Hypothalamus (tissue), 51 donors: Measurements from ENCODE around the gene GLOD4.

ENCODE experiments used
- DNase-seq, 51 donors: peaks; one replicate each; lab custom pipeline; 2025; lab: John Stamatoyannopoulos, UW

Gene GLOD4

DNA sequence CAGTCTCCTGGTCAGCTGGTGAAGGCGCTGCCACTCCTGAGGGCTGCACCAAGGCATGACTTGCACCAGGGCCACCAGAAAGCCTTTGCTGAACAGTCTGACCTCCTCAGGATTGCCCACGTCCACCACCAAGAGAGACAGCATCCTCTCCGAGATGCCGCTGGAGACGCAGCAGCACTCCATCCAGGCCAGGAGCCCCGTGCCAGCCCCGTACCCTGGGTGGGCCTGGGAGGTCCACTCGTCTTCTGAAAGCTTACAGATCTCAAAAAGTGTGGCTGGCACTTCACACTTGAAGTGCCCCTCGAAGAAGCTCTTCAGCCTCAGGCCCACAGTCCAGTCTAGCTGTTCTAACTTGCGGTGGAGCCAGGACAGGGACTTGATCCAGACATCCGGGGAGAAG, 36.7 kb downstream of the GLOD4 start:
- no peak for DNase-seq

DNA sequence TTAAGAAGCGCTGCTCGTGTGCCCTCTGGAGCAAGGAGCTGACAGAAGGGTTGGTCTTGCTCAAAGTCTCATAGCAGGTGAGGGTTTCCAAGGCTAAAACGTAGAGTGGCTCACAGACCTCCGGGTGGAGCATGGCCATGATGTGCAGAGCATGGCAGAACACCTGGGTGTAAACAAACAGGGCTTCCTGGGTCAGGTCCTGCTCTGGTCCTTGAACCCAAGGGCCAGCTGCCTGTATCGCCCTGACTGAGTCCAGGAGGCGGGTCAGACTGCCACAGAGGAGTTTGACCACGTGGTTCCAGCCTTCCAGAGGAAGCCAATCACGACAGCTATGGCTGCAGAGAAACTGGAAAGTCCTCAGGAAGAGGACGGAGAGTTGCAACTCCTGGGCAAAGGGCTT, 37.1 kb downstream of the GLOD4 start:
- no peak for DNase-seq

DNA sequence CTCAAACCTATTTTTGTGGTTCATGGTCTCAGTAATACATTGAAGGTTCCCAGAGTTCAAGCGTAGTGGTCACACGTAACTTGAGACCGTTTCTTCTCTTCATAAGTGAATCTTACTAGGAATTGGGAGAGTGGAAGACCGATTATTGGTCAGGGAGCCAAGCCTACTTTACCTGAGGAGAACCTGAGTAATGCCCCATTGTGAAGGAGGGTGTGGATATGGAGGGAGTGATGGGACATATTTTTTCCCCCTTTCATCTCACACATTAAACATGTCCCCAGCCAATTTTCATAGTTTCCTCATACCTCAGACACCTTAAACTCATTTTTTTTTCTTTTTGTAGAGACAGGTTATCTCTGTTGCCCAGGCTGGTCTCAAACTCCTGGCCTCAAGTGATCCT, 38.9 kb downstream of the GLOD4 start:
- no peak for DNase-seq

DNA sequence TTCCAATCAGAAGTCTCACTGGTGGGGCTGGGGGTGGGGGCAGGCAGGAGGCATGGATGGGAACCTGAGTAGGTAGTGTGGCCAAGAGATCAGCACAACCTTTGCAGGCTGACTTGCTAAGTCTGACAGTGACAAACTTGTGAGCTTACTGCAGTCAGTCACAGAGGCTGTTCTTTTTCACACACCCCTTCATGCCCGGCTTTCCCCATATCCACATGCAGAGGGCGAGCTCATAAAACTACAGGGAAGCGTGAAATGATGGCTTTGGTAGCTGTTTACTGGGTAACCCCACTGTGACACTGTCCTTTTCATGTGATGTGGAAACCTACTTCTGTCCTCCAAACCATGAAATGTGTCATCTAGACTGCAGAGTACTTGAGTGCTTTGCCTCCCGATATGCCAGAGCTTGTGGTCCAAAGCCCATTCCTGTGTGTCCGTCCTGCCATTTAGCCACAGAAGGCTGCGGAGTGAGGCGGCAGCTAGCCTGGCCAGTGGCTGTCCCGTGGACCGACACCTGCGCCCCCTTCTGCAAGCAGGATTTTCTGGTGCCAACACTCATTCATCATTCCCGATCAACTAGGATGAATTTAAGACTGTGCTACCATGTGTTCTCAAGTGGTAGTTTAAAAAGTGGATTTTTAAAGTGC, 39.8 kb downstream of the GLOD4 start:
- DNase-seq: no peak

DNA sequence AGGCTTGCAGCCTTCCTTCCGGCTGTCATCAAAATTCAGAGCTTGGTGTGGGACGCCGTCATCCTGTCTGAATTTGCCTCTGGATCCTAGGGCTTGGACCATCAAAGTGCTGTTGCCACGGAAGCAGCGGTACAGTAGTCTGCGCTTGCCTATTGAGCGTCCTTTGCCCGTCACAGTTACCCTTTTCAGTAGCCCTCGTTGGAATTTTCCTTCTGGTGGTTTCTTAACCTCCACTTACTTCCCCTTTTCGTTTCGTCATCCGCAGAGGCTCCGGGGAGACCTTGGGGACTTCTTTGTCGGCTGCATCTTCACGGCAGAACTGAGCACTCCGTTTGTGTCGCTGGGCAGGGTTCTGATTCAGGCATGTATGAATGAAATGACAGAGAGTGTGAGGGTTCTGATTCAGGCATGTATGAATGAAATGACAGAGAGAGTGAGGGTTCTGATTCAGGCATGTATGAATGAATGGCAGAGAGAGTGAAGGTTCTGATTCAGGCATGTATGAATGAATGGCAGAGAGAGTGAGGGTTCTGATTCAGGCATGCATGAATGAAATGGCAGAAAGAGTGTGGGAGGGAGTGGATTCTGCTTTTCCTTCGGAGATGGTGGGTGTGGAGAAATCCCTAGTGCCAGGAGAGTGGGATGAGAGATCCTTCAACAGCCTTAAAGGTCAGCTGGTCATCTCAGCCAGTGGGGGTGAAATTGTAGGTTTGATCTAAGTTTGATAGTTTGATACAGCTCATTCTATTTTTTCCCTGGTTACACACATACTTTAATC, 41.7 kb downstream of the GLOD4 start:
- DNase-seq: peak in 6 of 51 donors; percentile 1 to 59 (median 12)

DNA sequence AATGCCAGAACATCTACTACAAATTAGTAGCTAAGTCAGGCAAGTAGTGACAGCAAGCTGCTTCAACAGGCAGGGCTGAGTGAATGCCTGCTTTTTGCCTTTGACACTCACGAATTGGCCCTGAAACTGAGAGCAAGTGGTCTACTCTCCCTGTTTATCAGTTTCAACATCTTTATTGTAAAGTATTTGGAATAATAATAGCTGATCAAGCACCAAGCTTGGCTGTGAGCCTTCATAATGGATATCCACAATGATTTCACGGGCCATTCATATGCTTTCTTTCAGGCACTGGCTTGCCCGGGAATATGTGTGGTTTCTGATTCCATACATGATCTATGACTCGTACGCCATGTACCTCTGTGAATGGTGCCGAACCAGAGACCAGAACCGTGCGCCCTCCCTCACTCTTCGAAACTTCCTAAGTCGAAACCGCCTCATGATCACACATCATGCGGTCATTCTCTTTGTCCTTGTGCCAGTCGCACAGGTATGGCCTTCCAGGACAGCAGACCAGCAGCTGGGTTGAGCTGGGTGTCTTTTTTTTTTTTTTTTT, 44.4 kb downstream of the GLOD4 start:
- DNase-seq: no peak

DNA sequence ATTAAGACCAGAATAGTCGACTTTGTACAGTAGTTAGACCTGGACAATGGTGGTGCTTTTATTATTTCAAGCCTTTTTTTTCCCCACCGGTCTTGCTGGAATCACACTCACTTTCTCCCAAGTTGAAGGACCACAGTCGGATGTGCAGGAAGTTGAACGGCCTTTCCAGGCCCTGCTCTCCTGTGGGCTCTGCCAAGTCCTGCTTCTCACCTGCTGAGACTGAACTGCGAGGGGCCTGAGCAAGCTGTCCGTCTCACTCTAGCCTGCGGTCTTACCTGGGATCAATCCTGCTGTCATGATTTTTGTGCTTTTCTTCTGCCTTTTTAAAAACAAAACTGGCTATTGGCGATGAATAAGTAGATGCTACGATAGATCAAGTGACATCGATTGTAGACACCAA, 48.3 kb downstream of the GLOD4 start:
- DNase-seq: no peak

DNA sequence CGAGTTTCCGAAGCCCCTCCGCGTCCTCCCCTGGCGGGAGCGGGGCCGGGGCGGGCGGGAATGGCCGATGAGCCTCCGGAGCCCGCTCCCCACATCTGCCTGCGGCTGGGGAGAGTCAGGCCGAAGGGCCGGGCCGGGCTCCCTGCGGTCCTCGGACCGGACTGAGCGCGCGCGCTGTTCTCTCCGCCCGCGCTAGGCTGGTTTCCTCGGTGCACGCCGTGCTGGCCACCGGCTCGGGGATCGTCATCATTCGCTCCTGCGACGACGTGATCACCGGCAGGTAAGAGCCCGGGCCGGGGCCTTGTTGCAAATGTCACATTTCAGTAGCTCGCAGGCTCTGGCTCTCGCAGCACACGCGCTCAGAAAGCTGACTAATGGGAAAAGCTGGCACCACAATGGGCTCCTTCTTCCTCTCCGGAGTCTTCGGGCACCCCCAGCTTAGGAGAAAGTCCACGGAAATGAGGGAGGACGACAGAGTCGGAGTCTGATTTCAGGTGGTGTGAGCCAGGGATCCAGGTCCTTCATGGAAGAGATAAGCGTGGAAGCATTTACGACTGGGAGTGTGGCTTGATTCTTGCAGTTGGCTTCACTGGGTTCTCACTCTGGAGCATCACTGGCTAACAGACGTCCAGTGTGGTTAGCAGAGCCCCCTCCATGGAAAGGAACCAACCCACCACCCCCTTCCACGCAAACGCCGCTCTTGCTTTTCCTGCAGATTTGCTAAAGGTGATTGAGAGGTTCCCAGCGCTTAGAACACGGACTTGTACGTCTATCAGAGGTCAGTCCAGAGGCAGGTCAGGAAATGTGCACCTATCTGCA, 49.0 kb downstream of the GLOD4 start:
- peak in 21 of 51 donors; percentile 10 to 51 (median 26) for DNase-seq

DNA sequence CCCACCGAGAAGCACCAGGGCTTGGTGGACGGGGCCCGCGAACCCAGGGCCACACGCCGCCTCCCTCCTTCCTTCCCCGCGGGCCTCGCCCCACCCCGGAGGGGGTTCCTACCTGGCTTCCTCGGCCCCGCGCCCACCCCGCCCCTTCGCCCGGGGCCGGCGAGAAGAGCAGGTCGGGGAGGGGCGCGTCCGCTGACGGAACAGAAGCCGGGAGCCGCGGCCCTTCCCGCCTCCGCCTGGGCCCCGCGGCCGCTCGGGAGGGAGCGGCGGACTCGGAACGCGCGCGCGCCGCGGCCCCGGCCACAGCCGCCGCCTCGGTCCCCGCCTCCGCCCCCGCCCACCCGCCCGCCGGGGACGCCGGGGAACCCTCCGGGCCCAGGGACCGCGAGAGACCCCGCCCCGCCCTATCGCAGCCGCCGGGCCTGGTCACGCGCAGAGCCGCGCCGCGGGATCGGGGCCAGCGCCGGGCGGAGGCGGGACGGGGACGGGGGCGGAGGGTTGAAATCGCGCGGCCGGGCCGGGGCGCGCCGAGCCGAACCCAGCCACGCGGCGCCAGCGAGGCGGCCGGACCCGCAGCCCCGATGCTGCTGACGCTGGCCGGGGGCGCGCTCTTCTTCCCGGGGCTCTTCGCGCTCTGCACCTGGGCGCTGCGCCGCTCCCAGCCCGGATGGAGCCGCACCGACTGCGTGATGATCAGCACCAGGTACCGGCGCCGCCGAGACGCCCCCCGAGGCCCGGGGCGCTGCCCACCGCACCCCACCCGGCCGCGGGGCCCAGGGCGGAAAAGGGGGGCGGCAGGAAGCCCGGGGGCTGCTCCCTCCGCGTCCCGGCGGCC, 49.8 kb downstream of the GLOD4 start, which contains the start of gene TLCD3A:
Gene TLCD3A (plus strand): TSS at position 530 of the 835 bp plus-strand sequence. CDS start 52 bp downstream, at position 582.
- peak in 39 of 51 donors; percentile 8 to 78 (median 44) for DNase-seq

DNA sequence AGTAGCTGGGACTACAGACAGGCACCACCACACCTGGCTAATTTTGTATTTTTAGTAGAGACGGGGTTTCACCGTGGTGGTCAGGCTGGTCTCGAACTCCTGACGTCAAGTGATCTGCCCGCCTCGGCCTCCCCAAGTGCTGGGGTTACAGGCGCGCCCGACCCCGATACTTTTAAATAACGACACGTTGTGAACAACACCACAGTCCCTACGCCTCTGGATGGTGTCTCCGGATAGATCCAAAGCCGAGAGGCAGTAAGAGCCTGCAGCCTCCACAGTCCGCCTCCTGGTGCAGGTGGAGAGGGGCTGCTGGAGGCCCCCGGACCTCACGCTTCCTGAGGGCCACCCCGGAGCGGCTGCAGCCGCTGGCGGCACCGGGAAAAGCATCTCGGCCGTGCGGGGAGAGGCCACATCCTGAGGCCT, 50.4 kb downstream of the GLOD4 start:
- peak in 3 of 51 donors; percentile 32 to 48 (median 44) for DNase-seq

DNA sequence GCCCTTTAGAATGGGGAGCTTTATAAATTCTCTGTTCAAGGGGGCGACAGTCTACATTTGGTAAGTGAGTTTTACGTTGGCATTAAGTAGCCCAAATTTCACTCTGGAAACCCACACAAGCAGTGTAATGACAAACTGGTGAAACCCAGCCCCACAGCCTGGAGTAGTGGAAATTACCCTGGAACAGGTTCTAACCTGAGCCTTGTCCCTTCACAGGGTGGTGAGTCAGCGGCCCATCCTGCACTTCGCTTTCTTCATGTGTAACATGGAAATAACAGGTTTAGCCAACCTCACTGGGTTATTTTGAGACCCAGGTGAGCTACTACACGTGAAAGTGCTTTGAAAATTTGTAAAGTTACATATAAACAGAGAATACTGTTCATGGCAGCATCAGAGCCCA, 53.2 kb downstream of the GLOD4 start:
- no peak for DNase-seq

DNA sequence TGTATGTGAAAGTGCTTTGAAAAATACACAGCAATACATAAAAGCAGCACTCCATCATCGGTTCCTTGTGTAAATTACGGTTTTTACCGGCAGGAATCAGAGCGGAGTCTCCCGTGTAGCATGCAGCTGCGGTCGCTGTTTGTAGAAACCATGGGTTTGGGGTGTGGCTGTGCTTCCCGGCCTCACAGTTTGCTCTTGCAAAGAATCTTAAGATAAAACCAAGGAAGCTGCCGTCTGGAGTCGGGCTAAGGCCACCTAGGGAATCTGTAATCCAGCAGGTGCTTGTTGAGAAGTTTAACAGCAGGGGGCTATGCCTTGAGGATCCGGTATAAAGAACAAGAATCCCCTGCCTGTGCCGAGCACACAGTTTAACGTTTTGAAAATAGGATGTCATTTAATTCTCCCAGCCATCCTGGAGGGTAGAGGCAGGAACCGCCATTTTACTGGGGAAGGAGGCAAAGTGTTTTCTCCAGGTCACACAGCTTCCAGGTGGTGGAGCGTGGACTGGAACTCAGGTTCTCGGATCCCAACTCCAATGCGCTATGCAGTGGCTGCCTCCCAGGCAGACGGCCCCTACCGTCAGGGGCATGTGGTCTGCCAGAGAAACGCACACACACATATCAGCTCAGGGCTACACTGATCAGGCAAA, 55.7 kb downstream of the GLOD4 start:
- no peak for DNase-seq

DNA sequence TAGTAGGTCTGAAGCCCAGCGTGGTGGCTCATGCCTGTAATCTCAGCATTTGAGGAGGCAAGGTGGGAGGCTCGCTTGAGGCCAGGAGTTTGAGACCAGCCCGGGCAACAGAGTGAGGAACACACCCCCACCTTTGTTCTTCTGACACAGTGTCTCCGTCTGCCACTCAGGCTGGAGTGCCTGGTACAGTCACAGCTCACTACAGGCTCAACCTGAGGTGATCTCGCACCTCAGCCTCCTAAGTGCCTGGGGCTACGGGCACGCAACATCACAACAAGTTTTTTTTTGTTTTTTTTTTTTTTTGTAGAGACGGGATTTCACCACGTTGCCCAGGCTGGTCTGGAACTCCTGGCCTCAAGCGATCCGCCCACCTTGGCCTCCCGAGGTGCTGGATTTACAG, 56.3 kb downstream of the GLOD4 start:
- DNase-seq: no peak

DNA sequence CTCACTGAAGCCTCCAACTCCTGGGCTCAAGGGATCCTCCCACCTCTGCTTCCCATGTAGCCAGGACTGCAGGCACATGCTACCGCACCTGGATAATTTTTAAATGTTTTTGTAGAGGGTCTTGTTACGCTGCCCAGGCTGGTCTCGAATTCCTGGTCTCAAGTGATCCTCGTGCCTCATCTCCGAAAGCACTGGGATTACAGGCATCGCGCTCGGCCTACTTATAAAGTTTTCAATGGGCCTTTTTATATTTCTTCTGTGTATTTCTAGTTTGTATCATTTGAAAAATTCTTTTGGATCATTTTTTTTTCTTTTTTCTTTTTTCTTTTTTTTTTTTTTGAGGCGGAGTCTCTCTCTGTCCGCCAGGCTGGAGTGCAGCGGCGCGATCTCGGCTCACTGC, 57.0 kb downstream of the GLOD4 start:
- DNase-seq: no peak

DNA sequence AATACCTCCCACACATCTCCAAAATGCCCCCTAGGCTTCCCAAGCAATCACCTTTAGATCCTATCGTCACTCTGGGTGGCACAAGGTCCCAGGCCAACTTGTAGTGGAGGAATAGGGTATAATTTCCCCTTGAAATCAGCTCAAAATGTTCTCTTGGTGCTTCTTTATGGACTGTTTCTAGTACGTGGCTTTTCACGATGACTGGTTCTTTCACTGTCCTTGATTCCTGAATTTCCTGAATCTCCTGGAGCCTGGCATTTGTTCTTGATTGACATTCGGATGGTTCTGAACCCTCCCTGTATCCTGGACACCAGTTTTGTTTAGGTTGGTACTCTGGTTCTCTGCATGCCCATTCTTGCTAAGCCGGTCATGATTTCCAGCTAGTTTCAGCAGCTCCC, 60.5 kb downstream of the GLOD4 start:
- DNase-seq: no peak

DNA sequence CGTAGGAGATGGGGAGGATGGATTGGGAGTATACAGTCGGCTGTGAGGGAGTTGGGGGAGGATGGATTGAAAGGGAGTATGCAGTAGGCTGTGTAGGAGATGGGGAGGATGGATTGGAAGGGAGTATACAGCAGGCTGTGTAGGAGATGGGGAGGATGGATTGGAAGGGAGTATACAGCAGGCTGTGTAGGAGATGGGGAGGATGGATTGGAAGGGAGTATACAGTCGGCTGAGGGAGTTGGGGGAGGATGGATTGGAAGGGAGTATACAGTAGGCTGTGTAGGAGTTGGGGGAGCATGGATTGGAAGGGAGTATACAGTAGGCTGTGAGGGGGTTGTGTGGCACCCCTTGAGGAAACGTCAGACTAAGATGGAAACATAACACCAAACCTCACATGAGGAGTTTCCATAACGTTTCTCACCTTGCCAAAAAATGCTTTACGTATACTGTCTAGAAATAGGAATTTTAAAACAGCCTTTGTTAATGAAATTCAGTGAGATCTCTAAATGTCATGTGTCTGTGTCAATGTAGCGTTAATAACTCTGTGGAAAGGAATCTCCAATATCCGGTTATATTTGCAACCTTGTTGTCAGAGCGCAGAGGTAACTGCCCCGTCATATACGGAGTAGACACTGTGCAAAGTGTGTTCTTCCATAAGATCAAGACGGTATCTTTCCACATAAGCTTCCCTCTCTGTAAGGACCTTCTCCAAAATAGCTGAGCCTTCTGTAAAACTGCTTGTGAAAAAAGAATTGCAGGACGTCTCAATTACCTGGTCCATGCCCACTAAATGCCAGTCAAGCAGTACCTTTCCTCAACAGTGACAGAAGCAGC, 61.2 kb downstream of the GLOD4 start:
- no peak for DNase-seq

DNA sequence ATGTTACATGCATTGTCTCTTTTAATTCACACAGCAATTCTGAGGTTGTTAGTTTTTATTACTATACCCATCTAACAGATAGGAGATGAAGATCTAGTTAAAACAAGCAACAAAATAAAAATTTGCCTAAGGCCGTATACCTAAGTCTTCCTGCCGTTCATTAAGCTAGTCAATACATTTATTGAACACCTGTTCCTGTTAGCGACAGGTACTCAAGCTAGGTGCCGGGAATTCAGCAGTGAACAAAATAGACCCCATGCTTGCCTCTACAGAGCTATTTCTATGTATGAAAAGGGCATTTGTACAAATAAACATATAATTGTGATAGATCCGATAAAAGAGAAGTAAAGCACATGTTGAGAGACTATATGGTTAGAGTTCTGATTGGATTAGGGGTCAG, 64.0 kb downstream of the GLOD4 start:
- DNase-seq: no peak
